Suprapubic skin (tissue), 3 donors: ENCODE data around the gene TBC1D14.

Source experiments
- EP300 ChIP-seq: sonication (generic); formaldehyde crosslinking; IDR thresholded peaks from one replicate; pipeline ENCODE4 v1.6.1; 2017; ENCODE audit warnings: antibody characterized with exemption
- POLR2A ChIP-seq, 2 donors: fragments of 450-650 bp; IDR thresholded peaks; one replicate each; pipeline ENCODE4 v1.6.1; 2017; ENCODE audit warnings: antibody characterized with exemption in 2 of 2, mild to moderate bottlenecking in 2 of 2, moderate library complexity in 2 of 2
- TF ChIP-seq, protein P1 (sequence below), 2 donors: fragments of 200-600 bp in 1 of 2; fragments of 450-650 bp in 1 of 2; sonication (generic) in 1 of 2; IDR thresholded peaks; one replicate each; pipeline ENCODE4 v1.5.1; 2016 to 2019; ENCODE audit warnings: antibody characterized with exemption in 2 of 2, mild to moderate bottlenecking in 1 of 2, moderate library complexity in 1 of 2

DNA sequence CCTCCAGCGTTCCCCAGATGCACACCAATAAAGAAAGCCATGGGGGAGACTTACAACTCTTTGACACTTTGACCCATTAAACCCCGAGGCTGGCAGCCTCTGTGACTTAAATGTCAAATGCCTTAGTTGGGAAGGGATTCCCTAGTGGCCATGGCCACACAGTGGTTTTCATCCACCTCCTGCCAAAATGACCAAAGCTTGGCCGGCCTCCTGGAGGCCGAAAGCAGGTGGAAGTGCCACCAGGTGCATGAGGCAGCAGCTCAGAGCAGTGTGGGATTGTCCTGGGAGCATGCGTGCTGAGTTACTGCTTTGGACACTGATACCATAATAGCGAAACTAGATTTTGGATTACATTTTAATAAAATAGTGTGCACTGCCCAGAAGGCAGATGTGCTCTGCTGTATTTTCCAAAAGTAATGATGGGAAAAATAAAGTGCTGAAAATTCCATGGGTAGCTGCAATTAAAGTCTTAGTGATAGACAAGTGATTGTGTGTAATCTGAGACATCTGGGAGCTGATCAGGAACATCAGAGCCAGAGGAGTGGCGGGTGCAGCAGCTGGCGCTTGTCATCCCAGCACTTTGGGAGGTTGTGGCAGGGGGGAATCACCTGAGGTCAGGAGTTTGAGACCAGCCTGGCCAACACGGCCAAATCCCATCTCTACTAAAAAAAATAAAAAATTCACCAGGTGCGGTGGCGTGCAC is 93.7 kb downstream of the TBC1D14 start:
- no peak for TF ChIP-seq POLR2A (IDR thresholded peaks at IDR 0.05)
- TF ChIP-seq, protein P1, sequence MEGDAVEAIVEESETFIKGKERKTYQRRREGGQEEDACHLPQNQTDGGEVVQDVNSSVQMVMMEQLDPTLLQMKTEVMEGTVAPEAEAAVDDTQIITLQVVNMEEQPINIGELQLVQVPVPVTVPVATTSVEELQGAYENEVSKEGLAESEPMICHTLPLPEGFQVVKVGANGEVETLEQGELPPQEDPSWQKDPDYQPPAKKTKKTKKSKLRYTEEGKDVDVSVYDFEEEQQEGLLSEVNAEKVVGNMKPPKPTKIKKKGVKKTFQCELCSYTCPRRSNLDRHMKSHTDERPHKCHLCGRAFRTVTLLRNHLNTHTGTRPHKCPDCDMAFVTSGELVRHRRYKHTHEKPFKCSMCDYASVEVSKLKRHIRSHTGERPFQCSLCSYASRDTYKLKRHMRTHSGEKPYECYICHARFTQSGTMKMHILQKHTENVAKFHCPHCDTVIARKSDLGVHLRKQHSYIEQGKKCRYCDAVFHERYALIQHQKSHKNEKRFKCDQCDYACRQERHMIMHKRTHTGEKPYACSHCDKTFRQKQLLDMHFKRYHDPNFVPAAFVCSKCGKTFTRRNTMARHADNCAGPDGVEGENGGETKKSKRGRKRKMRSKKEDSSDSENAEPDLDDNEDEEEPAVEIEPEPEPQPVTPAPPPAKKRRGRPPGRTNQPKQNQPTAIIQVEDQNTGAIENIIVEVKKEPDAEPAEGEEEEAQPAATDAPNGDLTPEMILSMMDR (IDR thresholded peaks at IDR 0.05) = no peak
- TF ChIP-seq EP300 = no peak
